Measurements from ENCODE around the gene CTNND2.

GRCh38 chr5:11323761-11324160 is 580.5 kb downstream of the CTNND2 start:
- TF ChIP-seq CTCF (tag by site-specific recombination; IDR thresholded peaks at IDR 0.05) (no peak), ZNF426 (tag by site-specific recombination; IDR thresholded peaks at IDR 0.05) (no peak), ATF2 (tag by site-specific recombination; IDR thresholded peaks at IDR 0.05; ENCODE audit: low read depth) (no peak), ZNF433 (tag by site-specific recombination; IDR thresholded peaks at IDR 0.05; ENCODE audit: low read depth) (no peak)
